ENCODE results near the gene C9orf152. TPM values are rescaled to one million over a fixed set of nuclear protein-coding genes. Genes with fewer than 3 reads are reported as not detected.

C9orf152 gene
- total and polyA plus RNA-seq, 7 donors = 24.8 to 58.5 (median 49.9) TPM; not detected in 4

GRCh38 chr9:110186254-110186653 is 21.7 kb downstream of the C9orf152 start:
- WGBS, 2 donors = 94 to 97% methylated on average over 2 of the region's 2 CpGs
- H3K4me3 ChIP-seq = no peak overlapping the region
- peaks cover 3 to 44% (median 35%) of the 10 kb centered on the region in 4 donors for H3K4me1 ChIP-seq
- H3K36me3 ChIP-seq = no peaks in the 10 kb centered on the region
- no peaks in the 10 kb centered on the region for H3K27me3 ChIP-seq
- intact Hi-C loops (cut with DNase I) = loop anchor here (5.0 kb wide), 1 partner anchor 439 kb away; no protein-coding TSS in a partner anchor
- H3K9me3 ChIP-seq = no peaks in the 10 kb centered on the region
- TF ChIP-seq POLR2A (IDR thresholded peaks at IDR 0.05) = no peak
- TF ChIP-seq CTCF (IDR thresholded peaks at IDR 0.05) = no peak
- no peak for TF ChIP-seq POLR2AphosphoS5 (IDR thresholded peaks at IDR 0.05)
- no peak for TF ChIP-seq EP300 (IDR thresholded peaks at IDR 0.05)
- no peak for DNase-seq
- H3K27ac ChIP-seq = no peak overlapping the region

GRCh38 chr9:110185806-110186205 is 22.2 kb downstream of the C9orf152 start:
- WGBS, 2 donors = 93 to 95% methylated on average over 2 of the region's 2 CpGs

DNA sequence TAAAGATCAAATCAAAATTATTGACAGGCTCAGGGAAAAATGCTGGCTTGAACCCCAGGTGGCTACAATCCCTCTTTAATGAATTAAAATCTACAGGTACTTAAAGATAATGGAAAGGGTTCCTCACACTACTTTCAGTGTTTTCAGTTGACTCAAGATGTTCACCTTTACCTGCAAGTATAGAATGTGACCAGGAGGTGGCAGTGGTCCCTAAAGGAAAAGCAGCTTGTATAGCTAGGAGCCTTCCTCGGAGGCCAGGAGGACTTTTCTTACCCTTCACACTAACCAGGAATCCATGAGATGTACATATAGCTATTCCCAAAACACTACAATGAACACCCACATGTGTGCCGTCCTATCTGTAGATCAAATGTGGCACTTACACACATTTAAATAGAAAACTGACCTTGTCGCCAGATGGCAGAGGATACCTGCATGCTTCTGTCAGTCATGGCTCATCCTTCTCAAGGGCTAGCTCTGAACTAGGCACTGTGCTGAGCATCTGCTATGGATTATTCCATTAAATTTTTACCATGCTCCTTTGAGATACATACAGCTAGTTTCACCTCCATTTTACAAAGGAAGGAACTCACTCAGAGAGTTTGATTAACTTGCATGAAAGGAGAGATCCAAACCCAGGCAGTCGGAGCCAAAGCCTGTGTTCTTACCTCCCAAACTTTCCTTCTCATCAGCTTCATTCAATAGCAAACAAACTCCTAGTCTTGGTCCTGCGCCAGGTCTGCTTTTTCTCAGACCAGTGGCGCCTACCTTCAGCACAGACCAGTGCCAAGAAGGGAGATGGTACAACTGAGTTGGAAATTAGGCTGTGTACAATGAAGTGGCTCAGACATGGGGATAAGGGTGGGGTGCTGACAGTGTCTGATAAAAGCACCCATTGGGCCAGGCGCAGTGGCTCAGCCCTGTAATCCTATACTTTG is 24.5 kb downstream of the C9orf152 start:
- peak overlapping the region in 2 of 4 donors; percentile 43 to 61 for H3K27ac ChIP-seq
- DNase-seq = peak; percentile 87
- WGBS, 2 donors = 65 to 75% methylated on average over 7 of the region's 7 CpGs
- no peaks in the 10 kb centered on the region for H3K27me3 ChIP-seq
- no peaks in the 10 kb centered on the region for H3K36me3 ChIP-seq
- peaks cover 3 to 23% (median 18%) of the 10 kb centered on the region in 4 donors for H3K4me1 ChIP-seq
- no peak overlapping the region for H3K4me3 ChIP-seq
- TF ChIP-seq CTCF (IDR thresholded peaks at IDR 0.05) (peak; percentile 70 to 79 (median 74)), POLR2AphosphoS5 (IDR thresholded peaks at IDR 0.05) (peak in 3 of 4 donors; percentile 16 to 58 (median 21)), POLR2A (IDR thresholded peaks at IDR 0.05) (no peak), EP300 (IDR thresholded peaks at IDR 0.05) (no peak)
- intact Hi-C loops (cut with DNase I) = loop anchor here (1.0 to 2.0 kb wide), 2 partner anchors 34 to 439 kb away; no protein-coding TSS in a partner anchor
- no peaks in the 10 kb centered on the region for H3K9me3 ChIP-seq

More at GRCh38 chr9:110185806-110186205, 22.2 kb downstream of the C9orf152 start:
- DNase-seq = no peak
- Histone ChIP-seq H3K27me3 (no peaks in the 10 kb centered on the region), H3K27ac (no peak overlapping the region), H3K4me1 (peaks cover 3 to 44% (median 35%) of the 10 kb centered on the region in 4 donors), H3K4me3 (no peak overlapping the region), H3K9me3 (no peaks in the 10 kb centered on the region), H3K36me3 (no peaks in the 10 kb centered on the region)
- intact Hi-C loops (cut with DNase I) = loop anchor here (2.0 to 5.0 kb wide), 2 partner anchors 437 to 439 kb away; no protein-coding TSS in a partner anchor
- no peak for TF ChIP-seq CTCF (IDR thresholded peaks at IDR 0.05)
- TF ChIP-seq POLR2A (IDR thresholded peaks at IDR 0.05) = no peak
- TF ChIP-seq POLR2AphosphoS5 (IDR thresholded peaks at IDR 0.05) = no peak
- TF ChIP-seq EP300 (IDR thresholded peaks at IDR 0.05) = no peak

DNA sequence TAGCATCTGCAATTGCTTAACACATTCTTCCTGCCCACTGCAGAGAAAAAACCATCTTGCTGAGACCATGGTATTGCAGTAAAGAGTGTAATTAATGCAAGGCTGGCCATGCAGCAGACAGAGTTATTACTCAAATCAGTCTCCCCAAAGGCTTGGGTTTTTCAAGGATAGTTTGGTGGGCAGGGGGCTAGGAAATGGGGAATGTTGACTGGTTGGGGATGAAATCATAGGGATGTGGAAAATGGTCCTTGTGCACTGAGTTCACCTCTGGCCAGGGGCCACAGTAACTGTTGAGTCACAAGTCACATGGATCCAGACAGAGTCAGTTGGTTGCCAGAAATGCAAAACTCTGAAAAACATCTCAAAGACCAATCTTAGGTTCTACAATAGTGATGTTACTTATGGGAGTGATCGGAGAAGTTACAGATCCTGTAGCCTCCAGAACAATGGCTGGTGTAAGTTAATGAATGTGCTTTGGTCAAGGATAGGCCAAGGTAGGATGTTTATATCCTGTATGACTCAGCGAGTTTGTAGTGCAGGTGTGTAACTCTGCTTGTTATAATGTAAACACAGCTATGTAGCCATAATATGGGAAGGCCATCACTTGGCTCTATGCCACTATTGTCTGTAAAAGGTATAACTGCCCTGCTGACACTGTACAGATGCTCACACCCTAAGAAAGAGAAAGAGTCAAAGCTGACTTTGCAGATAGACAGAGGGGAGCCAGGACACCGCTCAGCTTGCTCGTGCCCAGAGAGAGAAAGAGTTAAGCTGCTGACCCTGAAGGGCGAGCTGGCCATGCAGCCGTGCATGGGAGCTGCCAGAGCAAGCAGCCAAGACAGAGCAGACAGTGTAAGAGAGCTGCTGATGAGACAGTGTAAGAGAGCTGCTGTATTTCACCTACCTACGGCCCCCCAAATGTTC is 27.2 kb downstream of the C9orf152 start:
- no peak overlapping the region for H3K4me3 ChIP-seq
- WGBS, 2 donors = 58 to 81% methylated on average over 7 of the region's 7 CpGs
- intact Hi-C loops (cut with DNase I) = no loop called here
- H3K9me3 ChIP-seq = no peaks in the 10 kb centered on the region
- H3K27ac ChIP-seq = no peak overlapping the region
- TF ChIP-seq EP300 (IDR thresholded peaks at IDR 0.05) = no peak
- TF ChIP-seq POLR2AphosphoS5 (IDR thresholded peaks at IDR 0.05) = no peak
- TF ChIP-seq CTCF (IDR thresholded peaks at IDR 0.05) = no peak
- no peak for TF ChIP-seq POLR2A (IDR thresholded peaks at IDR 0.05)
- DNase-seq = peak; percentile 77
- peaks cover 3 to 14% (median 8%) of the 10 kb centered on the region in 4 donors for H3K4me1 ChIP-seq
- H3K36me3 ChIP-seq = no peaks in the 10 kb centered on the region
- no peaks in the 10 kb centered on the region for H3K27me3 ChIP-seq
